ENCODE results near the gene UGT1A5.

GRCh38 chr2:233780771-233781170, 68.1 kb downstream of the UGT1A5 start:
- no peak for TF ChIP-seq POLR2AphosphoS5 (IDR thresholded peaks at IDR 0.05; ENCODE audit: borderline replicate concordance, low read depth, low read length)
- no peak for TF ChIP-seq EZH2 (IDR thresholded peaks at IDR 0.05)

Data from SK-N-MC (cell line).